Measurements from ENCODE around the gene RWDD3. TPM values are rescaled to one million over a fixed set of nuclear protein-coding genes. Genes with fewer than 3 reads are reported as not detected.

The RWDD3 gene
- total and polyA plus RNA-seq, 10 of the 15 experiments (the other 5 are each of a cell fraction or from before 2014, with no cell fraction given): 9.8 to 42.9 (median 21.4) TPM

DNA sequence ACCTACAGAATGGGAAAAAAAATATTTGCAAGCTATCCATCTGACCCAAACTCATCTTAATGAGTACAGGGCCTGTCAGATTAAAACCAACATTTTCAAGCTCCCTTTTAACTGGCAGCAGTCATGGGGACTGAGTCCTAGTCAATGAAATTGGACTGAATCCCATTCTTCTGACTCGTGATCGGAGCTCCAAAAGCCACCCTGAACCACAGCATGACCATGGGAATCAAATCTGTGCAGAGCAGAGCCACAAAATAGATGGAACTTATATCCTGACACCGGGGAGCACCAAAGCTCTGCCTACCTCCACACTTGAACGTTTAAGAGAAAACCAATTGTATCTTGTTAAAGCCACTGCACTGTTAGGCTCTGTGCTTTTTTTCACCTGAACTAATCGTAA lies 5.0 kb upstream of the RWDD3 start:
- intact Hi-C loops (cut with micrococcal nuclease; ENCODE audit: unreplicated experiment) (no loop called here), in situ Hi-C loops (cut with MboI) (no loop called here)
- Histone ChIP-seq H3K27ac (ENCODE audit: control insufficient read depth, insufficient read depth) (no peak overlapping the region), H4K20me1 (ENCODE audit: control insufficient read depth, insufficient read depth) (no peaks in the 10 kb centered on the region), H3K4me3 (no peak overlapping the region), H3K27me3 (replicated peaks in 1 of 2; ENCODE audit: control insufficient read depth in 2 of 2, insufficient read depth in 2 of 2, low read length in 1 of 2) (peaks cover 0 to 3% of the 10 kb centered on the region in 2 experiments; a peak in 2 of 4 replicates), H3K79me2 (ENCODE audit: control insufficient read depth, insufficient read depth, low read length) (no peaks in the 10 kb centered on the region), H2AFZ (ENCODE audit: control insufficient read depth, low read depth, low read length) (no peak overlapping the region), H3K9me3 (replicated peaks; ENCODE audit: control insufficient read depth, insufficient read depth, low read length) (no peaks in the 10 kb centered on the region), H3K4me1 (ENCODE audit: control insufficient read depth, insufficient read depth, low read length) (peaks cover 4% of the 10 kb centered on the region; the same call in 1 of the 2 replicates), H3K4me2 (ENCODE audit: control insufficient read depth, insufficient read depth) (no peak overlapping the region), H3K9ac (ENCODE audit: control insufficient read depth, insufficient read depth, low read length) (no peak overlapping the region), H3K36me3 (ENCODE audit: control insufficient read depth in 2 of 2, insufficient read depth in 2 of 2, low read length in 1 of 2) (no peaks in the 10 kb centered on the region)
- no peak for FAIRE-seq
- 17% methylated on average over 5 of the region's 5 CpGs for whole genome bisulfite sequencing (ENCODE audit: insufficient coverage, insufficient replicate concordance, low lambda C conversion rate, missing lambda C conversion rate)
- RAD21 ChIA-PET (ENCODE audit: unreplicated experiment): no interaction called here
- SMC1A ChIA-PET (ENCODE audit: uncharacterized antibody, unreplicated experiment): interaction anchor here (1.1 kb wide), 1 partner anchor 145 kb away, joined by 3 read pairs; no protein-coding TSS in a partner anchor
- ATAC-seq: no peak
- no TSS peak for BruUV-seq (replicated peaks)
- POLR2A ChIA-PET: no interaction called here
- TF ChIP-seq JUND (IDR thresholded peaks at IDR 0.05; ENCODE audit: low read depth, low read length) (no peak), POLR2AphosphoS2 (IDR thresholded peaks at IDR 0.05; ENCODE audit: low read depth, low read length) (no peak), LARP7 (IDR thresholded peaks at IDR 0.05) (no peak), NR2C1 (IDR thresholded peaks at IDR 0.05) (no peak), SIN3A (IDR thresholded peaks at IDR 0.05; ENCODE audit: low read depth, low read length) (no peak)
- TF ChIP-seq, protein P1, sequence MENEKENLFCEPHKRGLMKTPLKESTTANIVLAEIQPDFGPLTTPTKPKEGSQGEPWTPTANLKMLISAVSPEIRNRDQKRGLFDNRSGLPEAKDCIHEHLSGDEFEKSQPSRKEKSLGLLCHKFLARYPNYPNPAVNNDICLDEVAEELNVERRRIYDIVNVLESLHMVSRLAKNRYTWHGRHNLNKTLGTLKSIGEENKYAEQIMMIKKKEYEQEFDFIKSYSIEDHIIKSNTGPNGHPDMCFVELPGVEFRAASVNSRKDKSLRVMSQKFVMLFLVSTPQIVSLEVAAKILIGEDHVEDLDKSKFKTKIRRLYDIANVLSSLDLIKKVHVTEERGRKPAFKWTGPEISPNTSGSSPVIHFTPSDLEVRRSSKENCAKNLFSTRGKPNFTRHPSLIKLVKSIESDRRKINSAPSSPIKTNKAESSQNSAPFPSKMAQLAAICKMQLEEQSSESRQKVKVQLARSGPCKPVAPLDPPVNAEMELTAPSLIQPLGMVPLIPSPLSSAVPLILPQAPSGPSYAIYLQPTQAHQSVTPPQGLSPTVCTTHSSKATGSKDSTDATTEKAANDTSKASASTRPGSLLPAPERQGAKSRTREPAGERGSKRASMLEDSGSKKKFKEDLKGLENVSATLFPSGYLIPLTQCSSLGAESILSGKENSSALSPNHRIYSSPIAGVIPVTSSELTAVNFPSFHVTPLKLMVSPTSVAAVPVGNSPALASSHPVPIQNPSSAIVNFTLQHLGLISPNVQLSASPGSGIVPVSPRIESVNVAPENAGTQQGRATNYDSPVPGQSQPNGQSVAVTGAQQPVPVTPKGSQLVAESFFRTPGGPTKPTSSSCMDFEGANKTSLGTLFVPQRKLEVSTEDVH (IDR thresholded peaks at IDR 0.05; ENCODE audit: low read depth, partially characterized antibody): no peak
- TF ChIP-seq, protein P2, sequence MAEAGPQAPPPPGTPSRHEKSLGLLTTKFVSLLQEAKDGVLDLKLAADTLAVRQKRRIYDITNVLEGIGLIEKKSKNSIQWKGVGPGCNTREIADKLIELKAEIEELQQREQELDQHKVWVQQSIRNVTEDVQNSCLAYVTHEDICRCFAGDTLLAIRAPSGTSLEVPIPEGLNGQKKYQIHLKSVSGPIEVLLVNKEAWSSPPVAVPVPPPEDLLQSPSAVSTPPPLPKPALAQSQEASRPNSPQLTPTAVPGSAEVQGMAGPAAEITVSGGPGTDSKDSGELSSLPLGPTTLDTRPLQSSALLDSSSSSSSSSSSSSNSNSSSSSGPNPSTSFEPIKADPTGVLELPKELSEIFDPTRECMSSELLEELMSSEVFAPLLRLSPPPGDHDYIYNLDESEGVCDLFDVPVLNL (IDR thresholded peaks at IDR 0.05; ENCODE audit: low read depth, low read length): no peak
- no peak for DNase-seq (ENCODE audit: low read depth, low spot score)
- CTCF ChIA-PET: interaction anchor here (1.0 kb wide), 1 partner anchor 145 kb away, joined by 6 read pairs; no protein-coding TSS in a partner anchor
